Fibroblast of lung (primary cell): ENCODE data around the gene TANGO6. TPM values are rescaled to one million over a fixed set of nuclear protein-coding genes. Genes with fewer than 3 reads are reported as not detected.

Source experiments
- DNase-seq, 2 donors: peaks; one replicate each; pipeline versions ENCODE4 v3.0.0 to v3.0.0-alpha.2; 2010; ENCODE audit warnings: low read depth in 2 of 2
- H2AFZ ChIP-seq: 2 replicates; pipeline ENCODE4 v1.5.1; 2012; ENCODE audit warnings: low read length, control low read depth, inconsistent platforms
- H3K27ac ChIP-seq: 2 replicates; pipeline ENCODE4 v1.5.1; 2011; ENCODE audit warnings: low read length, control low read depth; ENCODE audit not compliant: insufficient read depth
- H3K27me3 ChIP-seq: 2 replicates; pipeline ENCODE4 v1.5.1; 2011; ENCODE audit warnings: mild to moderate bottlenecking, low read length; ENCODE audit not compliant: control insufficient read depth, insufficient read depth
- H3K36me3 ChIP-seq: 2 replicates; pipeline ENCODE4 v1.5.1; 2011; ENCODE audit warnings: low read length; ENCODE audit not compliant: control insufficient read depth, insufficient read depth
- H3K4me1 ChIP-seq: 2 replicates; pipeline ENCODE4 v1.5.1; 2011; ENCODE audit warnings: low read length; ENCODE audit not compliant: control insufficient read depth, insufficient read depth; ENCODE audit errors: extremely low read depth
- H3K4me2 ChIP-seq: 2 replicates; pipeline ENCODE4 v1.5.1; 2011; ENCODE audit warnings: low read length, control low read depth; ENCODE audit not compliant: insufficient read depth; ENCODE audit errors: extremely low read depth
- H3K4me3 ChIP-seq, 4 experiments: fragments of 200-600 bp in 1 of 4; sonication (generic) in 1 of 4; replicated peaks in 1 of 4; 2 replicates each; pipeline ENCODE4 v1.5.1; 2011 to 2016; ENCODE audit warnings: low read length in 4 of 4, low read depth in 3 of 4, mild to moderate bottlenecking in 3 of 4, control low read depth in 2 of 4, inconsistent platforms in 1 of 4, mixed read lengths in 1 of 4; ENCODE audit not compliant: insufficient read depth in 1 of 4; ENCODE audit errors: control extremely low read depth in 1 of 4
- H3K79me2 ChIP-seq: 2 replicates; pipeline ENCODE4 v1.5.1; 2012; ENCODE audit warnings: mild to moderate bottlenecking, low read length, inconsistent platforms; ENCODE audit not compliant: control insufficient read depth, insufficient read depth
- H3K9ac ChIP-seq: 2 replicates; pipeline ENCODE4 v1.5.1; 2011; ENCODE audit warnings: mild to moderate bottlenecking, low read length, control low read depth; ENCODE audit not compliant: insufficient read depth
- H3K9me3 ChIP-seq: 2 replicates; pipeline ENCODE4 v1.5.1; 2012; ENCODE audit warnings: low read depth, low read length; ENCODE audit not compliant: control insufficient read depth, insufficient read depth
- H4K20me1 ChIP-seq: 2 replicates; pipeline ENCODE4 v1.5.1; 2011; ENCODE audit warnings: low read length; ENCODE audit not compliant: control insufficient read depth, insufficient read depth; ENCODE audit errors: extremely low read depth
- CTCF ChIP-seq, 2 donors: IDR thresholded peaks in 1 of 2; conservative IDR thresholded peaks in 1 of 2; 1 replicate in 1 of 2; 2 replicates in 1 of 2; pipeline ENCODE4 v1.5.1; 2011 to 2012; ENCODE audit warnings: low read length in 2 of 2, control low read depth in 1 of 2, inconsistent platforms in 1 of 2, low read depth in 1 of 2, mild to moderate bottlenecking in 1 of 2
- EZH2 ChIP-seq: IDR thresholded peaks from 2 replicates; pipeline ENCODE4 v1.5.1; 2012; ENCODE audit warnings: low read length, control low read depth, mild to moderate bottlenecking; ENCODE audit errors: missing control alignments
- polyA minus RNA-seq: library from RNA; depleted of rRNA, polyadenylated mRNA; stranded (reverse); fragments of >200 nt; gene quantifications from 2 replicates; pipeline ENCODE4 v1.2.3, GENCODE V29; 2011; ENCODE audit warnings: low replicate concordance
- polyA plus RNA-seq, 2 donors: library from polyadenylated mRNA; depleted of rRNA in 1 of 2; stranded (reverse) in 1 of 2; unstranded in 1 of 2; fragments of >200 nt; gene quantifications; 2 replicates each; pipeline ENCODE4 v1.2.1, GENCODE V29; 2011 to 2012; ENCODE audit warnings: missing spikeins in 1 of 2
- total RNA-seq: library from RNA; depleted of rRNA; stranded (reverse); fragments of >200 nt; gene quantifications from 2 replicates; pipeline ENCODE4 v1.2.1, GENCODE V29; 2014

TANGO6 gene
- 22.6 and 29.9 TPM in 2 replicates for total RNA-seq
- polyA plus RNA-seq = 6.5 and 8.6 TPM in 2 replicates
- 6.7 and 10.0 TPM in 2 replicates for polyA plus RNA-seq (2012)
- polyA minus RNA-seq = 51.1 and 130 TPM in 2 replicates

- DNase-seq = peak; percentile 71 to 77
- no peaks in the 10 kb centered on the region for H4K20me1 ChIP-seq
- peak within 1 kb of the TSS; percentile 81 for H3K9ac ChIP-seq
- H3K4me3 ChIP-seq = peak within 1 kb of the TSS; percentile 79 to 94 (median 88)
- peak within 1 kb of the TSS; percentile 81 for H3K27ac ChIP-seq
- TF ChIP-seq CTCF (conservative IDR thresholded peaks at IDR 0.05 in 1 of 2, IDR thresholded peaks at IDR 0.05 in 1 of 2; ENCODE audit: low read depth in 1 of 2, low read length in 2 of 2) = peak; percentile 27 to 38
- no peak for TF ChIP-seq EZH2
- no peaks in the 10 kb centered on the region for H3K9me3 ChIP-seq
- H3K79me2 ChIP-seq = peaks cover 2% of the 10 kb centered on the region
- peak within 1 kb of the TSS; percentile 95 for H3K4me2 ChIP-seq
- peak within 1 kb of the TSS; percentile 91 for H2AFZ ChIP-seq
- H3K36me3 ChIP-seq = no peaks in the 10 kb centered on the region
- H3K27me3 ChIP-seq = no peaks in the 10 kb centered on the region
- H3K4me1 ChIP-seq = no peaks in the 10 kb centered on the region
Measured at GRCh38 chr16:68843482-68844210, at the start of gene TANGO6. Gene TANGO6, plus strand, starts transcription at chr16:68843531. Its CDS starts 87 bp downstream, at chr16:68843618.

DNA sequence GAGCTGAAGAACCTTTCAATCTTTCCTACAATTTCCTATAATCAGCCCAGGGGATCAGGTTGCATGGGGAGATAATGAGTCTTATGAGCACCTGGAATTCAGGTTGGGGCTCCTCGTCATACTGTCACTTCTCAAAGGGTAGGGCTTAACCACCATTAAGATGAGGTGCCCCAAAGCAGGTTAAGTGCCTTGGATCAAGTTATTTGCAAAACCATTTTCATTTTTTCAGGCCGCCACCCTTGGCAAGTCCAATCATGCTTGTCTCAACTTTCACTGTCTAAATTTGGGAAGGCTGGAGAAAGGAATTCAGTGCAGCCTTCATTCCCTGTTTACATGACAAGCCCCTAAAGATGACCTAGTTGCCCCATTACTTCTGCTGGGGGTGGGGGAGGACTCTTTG, 44.9 kb upstream of the TANGO6 start:
- Histone ChIP-seq H3K27me3 (no peaks in the 10 kb centered on the region), H3K27ac (no peak overlapping the region), H4K20me1 (no peaks in the 10 kb centered on the region), H3K36me3 (no peaks in the 10 kb centered on the region), H3K4me1 (no peaks in the 10 kb centered on the region), H3K9ac (no peak overlapping the region), H3K4me2 (no peak overlapping the region), H3K79me2 (no peaks in the 10 kb centered on the region), H3K4me3 (no peak overlapping the region), H2AFZ (no peak overlapping the region), H3K9me3 (no peaks in the 10 kb centered on the region)
- no peak for DNase-seq
- TF ChIP-seq EZH2 = no peak

- H3K79me2 ChIP-seq = no peaks in the 10 kb centered on the region
- H3K4me3 ChIP-seq = no peak overlapping the region
- H3K27me3 ChIP-seq = no peaks in the 10 kb centered on the region
- no peaks in the 10 kb centered on the region for H4K20me1 ChIP-seq
- H3K36me3 ChIP-seq = no peaks in the 10 kb centered on the region
- H3K9me3 ChIP-seq = no peaks in the 10 kb centered on the region
- no peak overlapping the region for H3K27ac ChIP-seq
- H3K9ac ChIP-seq = no peak overlapping the region
- TF ChIP-seq EZH2 (no peak), CTCF (conservative IDR thresholded peaks at IDR 0.05 in 1 of 2, IDR thresholded peaks at IDR 0.05 in 1 of 2; ENCODE audit: low read depth in 1 of 2, low read length in 2 of 2) (peak; percentile 56 to 79)
- no peaks in the 10 kb centered on the region for H3K4me1 ChIP-seq
- no peak overlapping the region for H3K4me2 ChIP-seq
- DNase-seq = peak; percentile 82 to 91
- no peak overlapping the region for H2AFZ ChIP-seq
Measured at GRCh38 chr16:68800257-68800875, 43.0 kb upstream of the TANGO6 start.
